Measurements from ENCODE around the gene GFY.

GFY gene

GRCh38 chr19:49408816-49409440, 16.3 kb upstream of the GFY start:
- TF ChIP-seq, protein P1, sequence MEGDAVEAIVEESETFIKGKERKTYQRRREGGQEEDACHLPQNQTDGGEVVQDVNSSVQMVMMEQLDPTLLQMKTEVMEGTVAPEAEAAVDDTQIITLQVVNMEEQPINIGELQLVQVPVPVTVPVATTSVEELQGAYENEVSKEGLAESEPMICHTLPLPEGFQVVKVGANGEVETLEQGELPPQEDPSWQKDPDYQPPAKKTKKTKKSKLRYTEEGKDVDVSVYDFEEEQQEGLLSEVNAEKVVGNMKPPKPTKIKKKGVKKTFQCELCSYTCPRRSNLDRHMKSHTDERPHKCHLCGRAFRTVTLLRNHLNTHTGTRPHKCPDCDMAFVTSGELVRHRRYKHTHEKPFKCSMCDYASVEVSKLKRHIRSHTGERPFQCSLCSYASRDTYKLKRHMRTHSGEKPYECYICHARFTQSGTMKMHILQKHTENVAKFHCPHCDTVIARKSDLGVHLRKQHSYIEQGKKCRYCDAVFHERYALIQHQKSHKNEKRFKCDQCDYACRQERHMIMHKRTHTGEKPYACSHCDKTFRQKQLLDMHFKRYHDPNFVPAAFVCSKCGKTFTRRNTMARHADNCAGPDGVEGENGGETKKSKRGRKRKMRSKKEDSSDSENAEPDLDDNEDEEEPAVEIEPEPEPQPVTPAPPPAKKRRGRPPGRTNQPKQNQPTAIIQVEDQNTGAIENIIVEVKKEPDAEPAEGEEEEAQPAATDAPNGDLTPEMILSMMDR (IDR thresholded peaks at IDR 0.05; ENCODE audit: borderline replicate concordance, insufficient read depth, low read depth, low read length), result no peak
- H3K4me3 ChIP-seq (ENCODE audit: low read depth, low read length), result no peak overlapping the region

- H3K4me3 ChIP-seq (ENCODE audit: low read depth, low read length), result no peak overlapping the region
- TF ChIP-seq, protein P1 (IDR thresholded peaks at IDR 0.05; ENCODE audit: borderline replicate concordance, insufficient read depth, low read depth, low read length), result no peak
Measured at GRCh38 chr19:49409441-49410029, 15.7 kb upstream of the GFY start.

DNA sequence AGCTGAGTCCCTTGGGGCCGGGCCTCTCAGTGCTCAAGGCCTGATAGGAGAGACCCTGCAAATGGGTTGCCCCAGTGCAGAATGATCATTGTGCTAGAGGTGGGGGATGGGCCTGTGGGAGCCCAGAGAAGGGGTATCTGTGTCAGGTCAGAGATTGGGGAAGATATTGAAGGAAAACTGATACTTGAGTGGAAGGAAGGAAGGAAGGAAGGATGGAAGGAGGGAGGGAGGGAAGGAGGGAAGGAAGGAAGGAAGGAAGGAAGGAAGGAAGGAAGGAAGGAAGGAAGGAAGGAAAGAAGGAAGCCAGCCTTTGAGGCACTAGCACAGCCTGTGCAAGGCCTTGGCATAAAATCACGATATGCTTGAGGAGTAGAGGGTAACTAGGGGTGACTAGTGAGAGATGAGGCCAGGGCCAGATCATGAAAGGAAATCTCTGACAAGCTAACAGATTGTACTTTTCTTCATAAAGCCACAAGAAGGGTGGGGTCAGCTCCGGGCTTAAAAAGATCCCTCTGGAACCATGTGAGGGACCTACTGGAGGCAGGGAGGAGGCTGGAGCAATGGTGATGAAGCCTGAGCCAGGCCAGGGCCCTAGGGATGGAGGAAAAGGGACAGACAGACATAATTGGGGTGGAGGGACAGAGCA, 13.4 kb upstream of the GFY start:
- TF ChIP-seq, protein P1 (IDR thresholded peaks at IDR 0.05; ENCODE audit: borderline replicate concordance, insufficient read depth, low read depth, low read length), result no peak

DNA sequence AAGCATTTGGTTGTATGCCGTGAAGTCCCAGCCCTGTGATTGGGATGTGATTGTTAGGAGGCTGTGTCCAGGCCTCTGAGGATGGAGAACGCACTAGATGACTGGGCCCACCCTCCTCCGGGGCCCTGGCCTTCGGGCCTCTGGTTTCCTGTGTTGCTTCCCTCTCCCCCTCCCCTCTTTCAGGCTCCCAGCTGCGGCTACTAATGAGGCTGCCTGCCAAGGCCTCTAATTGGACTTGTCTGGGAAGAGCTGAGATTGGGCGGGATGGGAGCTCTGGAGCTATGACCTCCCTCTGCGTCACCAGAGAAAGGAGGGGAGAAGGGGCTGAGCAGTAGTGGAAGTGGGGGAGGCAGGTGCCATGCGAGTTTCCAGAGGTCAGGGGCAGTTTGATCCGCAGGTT, 11.8 kb upstream of the GFY start:
- TF ChIP-seq, protein P1 (IDR thresholded peaks at IDR 0.05; ENCODE audit: borderline replicate concordance, insufficient read depth, low read depth, low read length), result no peak
- H3K4me3 ChIP-seq (ENCODE audit: low read depth, low read length), result no peak overlapping the region

More for the DNA sequence above, 13.4 kb upstream of the GFY start:
- H3K4me3 ChIP-seq (ENCODE audit: low read depth, low read length), result no peak overlapping the region

GRCh38 chr19:49414256-49414655, 10.9 kb upstream of the GFY start:
- TF ChIP-seq, protein P1 (IDR thresholded peaks at IDR 0.05; ENCODE audit: borderline replicate concordance, insufficient read depth, low read depth, low read length), result no peak
- no peak overlapping the region for H3K4me3 ChIP-seq (ENCODE audit: low read depth, low read length)

- H3K4me3 ChIP-seq (ENCODE audit: low read depth, low read length), result no peak overlapping the region
- TF ChIP-seq, protein P1 (IDR thresholded peaks at IDR 0.05; ENCODE audit: borderline replicate concordance, insufficient read depth, low read depth, low read length), result no peak
Measured at GRCh38 chr19:49415102-49415809, 9.9 kb upstream of the GFY start.

Measured in GM12875 (cell line).